Measurements from ENCODE around the gene UBASH3A. TPM values are rescaled to one million over a fixed set of nuclear protein-coding genes. Genes with fewer than 3 reads are reported as not detected.

The UBASH3A gene
- total RNA-seq, 6 experiments from 2014 or later = 0.12 to 0.50 (median 0.15) TPM

DNA sequence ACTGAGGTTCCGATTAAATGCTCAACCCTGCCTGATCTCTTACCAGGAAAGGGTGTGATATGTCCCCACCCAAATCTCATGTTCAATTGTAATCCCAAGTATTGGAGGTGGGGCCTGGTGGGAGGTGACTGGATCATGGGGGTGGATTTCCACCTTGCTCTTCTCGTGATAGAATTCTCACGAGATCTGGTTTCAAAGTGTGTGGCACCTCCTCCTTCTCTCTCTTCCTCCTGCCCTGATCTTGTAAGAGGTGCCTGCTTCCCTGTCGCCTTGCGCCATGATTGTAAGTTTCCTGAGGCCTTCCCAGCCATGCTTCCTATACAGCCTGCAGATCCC lies 57.5 kb downstream of the UBASH3A start:
- no peak overlapping the region for H3K27ac ChIP-seq
- no peak for ATAC-seq
- H3K4me3 ChIP-seq = no peak overlapping the region
- 77% methylated on average over 4 of the region's 5 CpGs for WGBS (ENCODE audit: insufficient coverage, low coverage, low lambda C conversion rate, missing lambda C conversion rate)
- no peaks in the 10 kb centered on the region for H3K36me3 ChIP-seq
- no peaks in the 10 kb centered on the region for H3K27me3 ChIP-seq
- peak in 1 of 3 donors; percentile 2 for DNase-seq
- H3K4me1 ChIP-seq = peaks cover 0 to 41% (median 19%) of the 10 kb centered on the region in 4 donors
- intact Hi-C loops (cut with DNase I) = no loop called here
- TF ChIP-seq POLR2A (IDR thresholded peaks at IDR 0.05) = no peak
- TF ChIP-seq, protein P1, sequence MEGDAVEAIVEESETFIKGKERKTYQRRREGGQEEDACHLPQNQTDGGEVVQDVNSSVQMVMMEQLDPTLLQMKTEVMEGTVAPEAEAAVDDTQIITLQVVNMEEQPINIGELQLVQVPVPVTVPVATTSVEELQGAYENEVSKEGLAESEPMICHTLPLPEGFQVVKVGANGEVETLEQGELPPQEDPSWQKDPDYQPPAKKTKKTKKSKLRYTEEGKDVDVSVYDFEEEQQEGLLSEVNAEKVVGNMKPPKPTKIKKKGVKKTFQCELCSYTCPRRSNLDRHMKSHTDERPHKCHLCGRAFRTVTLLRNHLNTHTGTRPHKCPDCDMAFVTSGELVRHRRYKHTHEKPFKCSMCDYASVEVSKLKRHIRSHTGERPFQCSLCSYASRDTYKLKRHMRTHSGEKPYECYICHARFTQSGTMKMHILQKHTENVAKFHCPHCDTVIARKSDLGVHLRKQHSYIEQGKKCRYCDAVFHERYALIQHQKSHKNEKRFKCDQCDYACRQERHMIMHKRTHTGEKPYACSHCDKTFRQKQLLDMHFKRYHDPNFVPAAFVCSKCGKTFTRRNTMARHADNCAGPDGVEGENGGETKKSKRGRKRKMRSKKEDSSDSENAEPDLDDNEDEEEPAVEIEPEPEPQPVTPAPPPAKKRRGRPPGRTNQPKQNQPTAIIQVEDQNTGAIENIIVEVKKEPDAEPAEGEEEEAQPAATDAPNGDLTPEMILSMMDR (IDR thresholded peaks at IDR 0.05) = no peak
- no peaks in the 10 kb centered on the region for H3K9me3 ChIP-seq

DNA sequence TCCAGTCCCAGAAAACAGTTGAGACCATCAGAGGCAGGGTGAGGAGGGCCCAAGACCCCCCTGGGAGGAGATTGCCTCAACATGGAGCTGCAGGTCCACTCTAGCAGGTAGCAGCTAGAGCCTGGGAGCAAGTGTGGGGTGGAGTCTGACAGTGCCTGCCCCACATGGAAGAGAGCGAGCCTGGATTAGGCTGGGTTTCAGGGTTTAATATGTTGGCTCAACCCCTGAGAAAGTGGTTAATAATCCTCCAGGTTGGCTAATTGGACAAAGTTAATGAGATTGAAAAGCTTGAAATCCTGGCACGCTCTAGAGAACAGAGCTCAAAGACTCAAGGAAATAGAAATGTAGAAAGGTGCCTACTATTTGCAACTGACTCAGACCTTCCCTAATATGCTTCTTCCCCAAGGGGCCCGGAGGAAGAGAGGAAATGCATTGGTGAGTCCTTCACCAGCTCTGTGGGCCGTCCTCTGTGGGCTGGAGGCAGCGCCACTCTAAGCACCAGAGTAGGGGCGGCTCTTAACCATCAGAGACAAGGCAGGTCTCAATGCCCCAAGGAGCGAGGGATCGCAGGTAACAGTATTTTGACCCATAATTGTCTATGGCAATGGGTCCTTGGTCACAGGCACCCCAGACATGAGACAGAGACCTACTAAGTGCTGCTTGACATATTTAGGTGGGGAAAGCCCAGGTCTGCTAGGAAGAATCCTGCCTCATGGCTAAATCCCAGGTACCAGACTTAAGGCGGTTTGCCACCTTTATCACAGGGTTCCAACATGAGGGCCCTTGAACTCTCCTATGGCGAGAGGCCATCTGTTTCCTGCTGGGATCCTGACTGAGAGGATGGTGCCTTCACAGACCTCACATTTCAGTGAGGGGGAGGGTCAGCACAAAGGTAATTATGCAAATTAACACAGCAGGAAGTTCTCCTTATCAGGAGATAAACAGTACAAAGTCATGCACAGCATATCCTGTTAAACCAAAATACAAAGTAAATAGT lies 58.5 kb downstream of the UBASH3A start:
- peaks cover 0 to 41% (median 19%) of the 10 kb centered on the region in 4 donors for H3K4me1 ChIP-seq
- TF ChIP-seq, protein P1 (IDR thresholded peaks at IDR 0.05) = no peak
- TF ChIP-seq POLR2A (IDR thresholded peaks at IDR 0.05) = peak; percentile 13
- no peaks in the 10 kb centered on the region for H3K36me3 ChIP-seq
- peak; percentile 46 to 81 (median 63) for DNase-seq
- 34% methylated on average over 7 of the region's 10 CpGs for WGBS (ENCODE audit: insufficient coverage, low coverage, low lambda C conversion rate, missing lambda C conversion rate)
- ATAC-seq = peak; percentile 72 to 93 (median 80)
- intact Hi-C loops (cut with DNase I) = no loop called here
- H3K4me3 ChIP-seq = no peak overlapping the region
- no peaks in the 10 kb centered on the region for H3K9me3 ChIP-seq
- no peaks in the 10 kb centered on the region for H3K27me3 ChIP-seq
- peak overlapping the region; percentile 28 to 62 (median 56) for H3K27ac ChIP-seq

DNA sequence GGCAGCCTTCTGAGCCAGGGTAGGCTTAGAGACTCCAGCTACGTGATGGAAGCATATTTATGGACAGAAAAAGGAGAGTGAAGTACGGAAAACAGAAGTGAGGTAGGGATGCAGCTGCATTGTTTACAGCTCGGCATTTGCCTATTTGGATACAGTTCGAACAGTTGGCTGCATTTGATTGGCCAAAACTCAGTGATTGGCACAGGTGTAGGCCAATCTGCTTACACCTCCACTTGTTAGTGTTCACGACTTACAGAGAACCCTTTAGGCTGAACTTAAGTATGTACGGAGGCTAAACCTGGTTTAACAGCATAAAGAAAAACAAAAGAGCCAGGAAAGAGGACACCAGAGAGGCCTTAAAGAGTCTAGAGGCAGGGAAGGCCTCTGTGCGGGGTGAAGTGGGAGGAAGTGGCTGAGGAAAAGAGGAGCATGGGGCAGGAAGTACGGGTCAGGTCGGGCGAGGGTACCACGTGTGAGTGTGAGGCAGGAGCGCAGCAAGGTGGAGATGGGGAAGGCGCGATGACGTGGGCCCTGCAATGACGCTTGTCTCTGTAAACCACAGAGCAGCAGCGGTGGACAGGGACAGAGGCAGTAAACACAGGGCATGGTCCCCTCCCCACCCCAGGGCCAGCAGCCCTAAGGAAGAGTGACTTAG lies 60.3 kb downstream of the UBASH3A start:
- ATAC-seq (peak; percentile 2 to 21 (median 14)), DNase-seq (peak; percentile 42 to 63 (median 56))
- Histone ChIP-seq H3K27me3 (no peaks in the 10 kb centered on the region), H3K27ac (no peak overlapping the region), H3K9me3 (no peaks in the 10 kb centered on the region), H3K36me3 (no peaks in the 10 kb centered on the region), H3K4me3 (no peak overlapping the region), H3K4me1 (peaks cover 0 to 48% (median 19%) of the 10 kb centered on the region in 4 donors)
- TF ChIP-seq, protein P1 (IDR thresholded peaks at IDR 0.05) = no peak
- no peak for TF ChIP-seq POLR2A (IDR thresholded peaks at IDR 0.05)
- intact Hi-C loops (cut with DNase I) = no loop called here
- 67% methylated on average over 11 of the region's 17 CpGs for WGBS (ENCODE audit: insufficient coverage, low coverage, low lambda C conversion rate, missing lambda C conversion rate)

DNA sequence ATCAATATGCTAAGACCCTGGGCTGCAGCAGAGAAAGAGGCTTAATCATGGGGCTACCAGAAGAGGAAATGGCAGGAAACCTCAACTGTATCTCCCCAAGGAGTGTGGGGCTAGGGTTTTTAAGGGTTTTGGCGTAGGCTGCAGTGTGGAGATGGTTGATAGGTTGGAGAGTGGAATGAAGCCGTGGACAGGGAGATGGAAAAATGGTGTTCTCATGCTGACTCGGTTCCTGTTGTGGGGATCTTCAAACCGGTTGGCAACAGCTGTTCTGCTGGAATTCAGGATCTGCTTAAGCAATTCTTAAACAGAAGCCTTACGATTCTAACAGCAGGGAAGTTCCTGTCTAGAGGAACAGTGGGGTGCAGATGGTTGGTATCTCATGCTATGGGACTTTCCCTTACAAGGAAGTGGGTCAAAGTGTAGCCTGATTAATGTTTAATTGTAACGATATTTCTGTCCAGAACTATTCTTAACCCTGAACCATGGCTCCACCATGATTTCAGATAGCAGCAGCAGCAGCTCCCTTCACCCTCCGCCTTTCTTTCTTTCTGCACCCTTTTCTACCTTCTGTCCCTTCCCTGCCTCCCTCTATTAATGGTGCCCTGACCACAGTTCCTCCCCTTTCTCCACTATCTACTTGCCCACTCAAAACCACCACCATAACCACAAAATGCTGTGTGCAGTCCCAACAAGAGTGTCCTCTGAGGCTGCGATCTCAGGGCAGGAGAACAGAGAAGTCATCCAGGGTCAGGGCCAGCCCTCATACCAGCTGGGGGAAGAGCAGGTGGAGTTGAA lies 61.5 kb downstream of the UBASH3A start:
- intact Hi-C loops (cut with DNase I) = no loop called here
- Histone ChIP-seq H3K27ac (peak overlapping the region in 2 of 3 donors; percentile 13 to 51), H3K4me1 (peaks cover 0 to 56% (median 19%) of the 10 kb centered on the region in 4 donors), H3K27me3 (no peaks in the 10 kb centered on the region), H3K36me3 (no peaks in the 10 kb centered on the region), H3K9me3 (no peaks in the 10 kb centered on the region), H3K4me3 (no peak overlapping the region)
- TF ChIP-seq POLR2A (IDR thresholded peaks at IDR 0.05) = no peak
- TF ChIP-seq, protein P1 (IDR thresholded peaks at IDR 0.05) = no peak
- 25% methylated on average over 8 of the region's 8 CpGs for WGBS (ENCODE audit: insufficient coverage, low coverage, low lambda C conversion rate, missing lambda C conversion rate)
- ATAC-seq = peak; percentile 36 to 66 (median 63)
- DNase-seq = peak in 2 of 3 donors; percentile 35 to 42
